ENCODE results near the gene EVA1A. TPM values are rescaled to one million over a fixed set of nuclear protein-coding genes. Genes with fewer than 3 reads are reported as not detected.

The EVA1A gene
- total RNA-seq, 4 donors from 2014 or later = 0.16 to 2.4 (median 0.82) TPM

GRCh38 chr2:75574106-75574505 is 13.4 kb upstream of the EVA1A start:
- in situ Hi-C loops (cut with MboI; ENCODE audit: low sequenced_read_pairs in 4 of 4) = no loop called here
- Histone ChIP-seq H3K4me3 (no peak overlapping the region), H3K9me3 (no peaks in the 10 kb centered on the region), H3K36me3 (no peaks in the 10 kb centered on the region), H3K27me3 (no peaks in the 10 kb centered on the region), H3K27ac (no peak overlapping the region), H3K4me1 (no peaks in the 10 kb centered on the region)
- ATAC-seq (no peak), DNase-seq (no peak)
- TF ChIP-seq CTCF (IDR thresholded peaks at IDR 0.05 in 4 of 5, conservative IDR thresholded peaks at IDR 0.05 in 1 of 5) = no peak
- no peak for TF ChIP-seq POLR2A (IDR thresholded peaks at IDR 0.05)
- intact Hi-C loops (cut with DNase I; ENCODE audit: low total_unique reads) = no loop called here

- ATAC-seq = no peak
- in situ Hi-C loops (cut with MboI; ENCODE audit: low sequenced_read_pairs in 4 of 4) = no loop called here
Observed at GRCh38 chr2:75573145-75573878, 12.6 kb upstream of the EVA1A start.

GRCh38 chr2:75571730-75572430 is 11.1 kb upstream of the EVA1A start:
- TF ChIP-seq POLR2A (IDR thresholded peaks at IDR 0.05) (no peak), CTCF (IDR thresholded peaks at IDR 0.05 in 4 of 5, conservative IDR thresholded peaks at IDR 0.05 in 1 of 5) (no peak)
- ATAC-seq (no peak), DNase-seq (no peak)
- Histone ChIP-seq H3K27me3 (no peaks in the 10 kb centered on the region), H3K4me1 (no peaks in the 10 kb centered on the region), H3K36me3 (no peaks in the 10 kb centered on the region), H3K9me3 (no peaks in the 10 kb centered on the region), H3K27ac (no peak overlapping the region), H3K4me3 (no peak overlapping the region)
- in situ Hi-C loops (cut with MboI; ENCODE audit: low sequenced_read_pairs in 4 of 4) (no loop called here), intact Hi-C loops (cut with DNase I; ENCODE audit: low total_unique reads) (no loop called here)

More at GRCh38 chr2:75573145-75573878, 12.6 kb upstream of the EVA1A start:
- DNase-seq = no peak
- Histone ChIP-seq H3K4me1 (no peaks in the 10 kb centered on the region), H3K9me3 (no peaks in the 10 kb centered on the region), H3K36me3 (no peaks in the 10 kb centered on the region), H3K27ac (no peak overlapping the region), H3K4me3 (no peak overlapping the region), H3K27me3 (no peaks in the 10 kb centered on the region)
- TF ChIP-seq POLR2A (IDR thresholded peaks at IDR 0.05) (no peak), CTCF (IDR thresholded peaks at IDR 0.05 in 4 of 5, conservative IDR thresholded peaks at IDR 0.05 in 1 of 5) (no peak)
- intact Hi-C loops (cut with DNase I; ENCODE audit: low total_unique reads) = no loop called here

GRCh38 chr2:75570948-75571729 is 10.4 kb upstream of the EVA1A start:
- in situ Hi-C loops (cut with MboI; ENCODE audit: low sequenced_read_pairs in 4 of 4) = no loop called here
- ATAC-seq (no peak), DNase-seq (no peak)
- no peaks in the 10 kb centered on the region for H3K36me3 ChIP-seq
- H3K27ac ChIP-seq = no peak overlapping the region
- intact Hi-C loops (cut with DNase I; ENCODE audit: low total_unique reads) = no loop called here
- TF ChIP-seq POLR2A (IDR thresholded peaks at IDR 0.05) (no peak), CTCF (IDR thresholded peaks at IDR 0.05 in 4 of 5, conservative IDR thresholded peaks at IDR 0.05 in 1 of 5) (no peak)
- H3K27me3 ChIP-seq = no peaks in the 10 kb centered on the region
- no peak overlapping the region for H3K4me3 ChIP-seq
- no peaks in the 10 kb centered on the region for H3K9me3 ChIP-seq
- no peaks in the 10 kb centered on the region for H3K4me1 ChIP-seq
